ENCODE results near the gene RPAP3.

Gene RPAP3

GRCh38 chr12:47718531-47718930 lies 12.7 kb upstream of the RPAP3 start:
- no peak overlapping the region for H2AFZ ChIP-seq (ENCODE audit: low read depth)
- peaks cover 47% of the 10 kb centered on the region for H3K4me1 ChIP-seq (ENCODE audit: low read depth, poor library complexity, severe bottlenecking)
- H4K20me1 ChIP-seq (ENCODE audit: insufficient read depth): no peaks in the 10 kb centered on the region
- no peak overlapping the region for H3K27ac ChIP-seq
- no peak for TF ChIP-seq CTCF (conservative IDR thresholded peaks at IDR 0.05; ENCODE audit: low read depth, low read length)
- H3K4me3 ChIP-seq (IDR thresholded peaks at IDR 0.05; ENCODE audit: insufficient read depth, low read depth, low read length): no peak overlapping the region
- H3K36me3 ChIP-seq (ENCODE audit: insufficient read depth): no peaks in the 10 kb centered on the region
- no peak overlapping the region for H3K4me2 ChIP-seq
- H3K9ac ChIP-seq: no peak overlapping the region
- H3K79me2 ChIP-seq (ENCODE audit: insufficient read depth, low read depth): no peaks in the 10 kb centered on the region
- H3K27me3 ChIP-seq (ENCODE audit: insufficient read depth, low read depth): no peaks in the 10 kb centered on the region; the same call in 1 of the 2 replicates

GRCh38 chr12:47717443-47718193 lies 11.8 kb upstream of the RPAP3 start:
- H2AFZ ChIP-seq (ENCODE audit: low read depth): peak overlapping the region; percentile 28; the same call in 1 of the 2 replicates
- TF ChIP-seq CTCF (conservative IDR thresholded peaks at IDR 0.05; ENCODE audit: low read depth, low read length): peak; percentile 66

GRCh38 chr12:47717046-47717442 lies 11.2 kb upstream of the RPAP3 start:
- H3K36me3 ChIP-seq (ENCODE audit: insufficient read depth): no peaks in the 10 kb centered on the region
- no peaks in the 10 kb centered on the region for H3K79me2 ChIP-seq (ENCODE audit: insufficient read depth, low read depth)
- H4K20me1 ChIP-seq (ENCODE audit: insufficient read depth): no peaks in the 10 kb centered on the region
- H2AFZ ChIP-seq (ENCODE audit: low read depth): no peak overlapping the region
- no peaks in the 10 kb centered on the region; the same call in 1 of the 2 replicates for H3K27me3 ChIP-seq (ENCODE audit: insufficient read depth, low read depth)
- H3K4me2 ChIP-seq: peak overlapping the region; percentile 40; the same call in 1 of the 2 replicates
- H3K27ac ChIP-seq: no peak overlapping the region
- peaks cover 40% of the 10 kb centered on the region for H3K4me1 ChIP-seq (ENCODE audit: low read depth, poor library complexity, severe bottlenecking)
- no peak overlapping the region for H3K4me3 ChIP-seq (IDR thresholded peaks at IDR 0.05; ENCODE audit: insufficient read depth, low read depth, low read length)
- H3K9ac ChIP-seq: no peak overlapping the region
- no peak for TF ChIP-seq CTCF (conservative IDR thresholded peaks at IDR 0.05; ENCODE audit: low read depth, low read length)

More at GRCh38 chr12:47717443-47718193, 11.8 kb upstream of the RPAP3 start:
- H4K20me1 ChIP-seq (ENCODE audit: insufficient read depth): no peaks in the 10 kb centered on the region
- no peaks in the 10 kb centered on the region for H3K79me2 ChIP-seq (ENCODE audit: insufficient read depth, low read depth)
- H3K9ac ChIP-seq: no peak overlapping the region
- peaks cover 46% of the 10 kb centered on the region for H3K4me1 ChIP-seq (ENCODE audit: low read depth, poor library complexity, severe bottlenecking)
- H3K27me3 ChIP-seq (ENCODE audit: insufficient read depth, low read depth): no peaks in the 10 kb centered on the region; the same call in 1 of the 2 replicates
- no peak overlapping the region for H3K4me3 ChIP-seq (IDR thresholded peaks at IDR 0.05; ENCODE audit: insufficient read depth, low read depth, low read length)
- no peaks in the 10 kb centered on the region for H3K36me3 ChIP-seq (ENCODE audit: insufficient read depth)
- H3K27ac ChIP-seq: peak overlapping the region; percentile 13
- H3K4me2 ChIP-seq: peak overlapping the region; percentile 40; the same call in 1 of the 2 replicates

- Histone ChIP-seq H3K36me3 (ENCODE audit: insufficient read depth) (no peaks in the 10 kb centered on the region), H4K20me1 (ENCODE audit: insufficient read depth) (no peaks in the 10 kb centered on the region), H3K9ac (no peak overlapping the region), H3K4me3 (IDR thresholded peaks at IDR 0.05; ENCODE audit: insufficient read depth, low read depth, low read length) (no peak overlapping the region), H3K79me2 (ENCODE audit: insufficient read depth, low read depth) (no peaks in the 10 kb centered on the region), H3K4me2 (no peak overlapping the region), H3K4me1 (ENCODE audit: low read depth, poor library complexity, severe bottlenecking) (peaks cover 30% of the 10 kb centered on the region), H2AFZ (ENCODE audit: low read depth) (no peak overlapping the region), H3K27me3 (ENCODE audit: insufficient read depth, low read depth) (no peaks in the 10 kb centered on the region), H3K27ac (no peak overlapping the region)
- no peak for TF ChIP-seq CTCF (conservative IDR thresholded peaks at IDR 0.05; ENCODE audit: low read depth, low read length)
These were observed 10.2 kb upstream of the RPAP3 start for GRCh38 chr12:47715877-47716548.
